Measurements from ENCODE around the gene PRKCE.
"Not testable (repeated sequence)": the region's sequence is repeated elsewhere in the genome, so short reads cannot be mapped to it uniquely, and the experiment has no call there.

The PRKCE gene

GRCh38 chr2:45908316-45909170, 257.1 kb downstream of the PRKCE start:
- DNase-seq (ENCODE audit: low read depth, low spot score): no peak

DNA sequence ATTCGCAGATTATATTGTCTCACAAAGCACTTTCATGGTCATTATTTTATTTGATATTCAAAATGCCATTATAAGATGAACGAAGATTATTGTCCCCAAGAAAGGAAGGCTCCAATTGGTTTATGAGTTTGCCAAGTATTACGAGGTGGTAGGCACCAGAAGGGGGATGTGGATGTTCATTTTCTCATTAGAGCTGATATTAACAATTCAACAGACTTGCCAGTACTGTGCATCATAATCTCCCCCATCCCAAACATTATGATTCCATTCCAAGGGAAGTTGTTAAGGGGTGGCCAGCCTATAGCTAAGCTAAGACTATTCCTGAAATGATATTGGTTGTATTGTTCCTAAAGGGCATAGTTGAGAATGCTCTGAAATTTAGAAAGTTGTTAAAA, 257.7 kb downstream of the PRKCE start:
- no peak for DNase-seq (ENCODE audit: low read depth, low spot score)

- DNase-seq (ENCODE audit: low read depth, low spot score): no peak
Measured at GRCh38 chr2:45909677-45910191, 258.3 kb downstream of the PRKCE start.

- DNase-seq (ENCODE audit: low read depth, low spot score): no peak
Measured at GRCh38 chr2:45910473-45911060, 259.1 kb downstream of the PRKCE start.

GRCh38 chr2:45911538-45911937, 260.1 kb downstream of the PRKCE start:
- no peak for DNase-seq (ENCODE audit: low read depth, low spot score)

DNA sequence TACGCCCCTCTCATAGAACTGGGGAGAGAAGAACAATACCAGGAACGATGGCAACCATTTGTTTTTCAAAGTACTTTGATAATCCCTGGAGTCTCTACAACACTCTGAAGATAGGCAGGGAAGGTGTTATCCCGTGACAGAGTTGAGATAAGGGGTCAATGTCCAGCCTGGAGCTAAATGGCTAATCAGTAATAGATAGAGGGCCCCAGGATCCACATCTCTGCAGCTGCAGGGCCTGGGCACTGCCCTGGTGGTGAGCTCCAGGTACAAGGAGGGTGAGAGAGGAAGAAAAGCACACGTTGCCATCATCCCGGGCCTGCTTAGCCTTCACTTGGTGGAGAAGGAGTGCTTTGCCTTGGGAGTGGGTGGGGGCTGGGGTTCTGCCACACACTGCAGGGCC, 260.6 kb downstream of the PRKCE start:
- no peak for DNase-seq (ENCODE audit: low read depth, low spot score)

- DNase-seq (ENCODE audit: low read depth, low spot score): no peak
Measured at GRCh38 chr2:45913539-45913938, 262.1 kb downstream of the PRKCE start.

DNA sequence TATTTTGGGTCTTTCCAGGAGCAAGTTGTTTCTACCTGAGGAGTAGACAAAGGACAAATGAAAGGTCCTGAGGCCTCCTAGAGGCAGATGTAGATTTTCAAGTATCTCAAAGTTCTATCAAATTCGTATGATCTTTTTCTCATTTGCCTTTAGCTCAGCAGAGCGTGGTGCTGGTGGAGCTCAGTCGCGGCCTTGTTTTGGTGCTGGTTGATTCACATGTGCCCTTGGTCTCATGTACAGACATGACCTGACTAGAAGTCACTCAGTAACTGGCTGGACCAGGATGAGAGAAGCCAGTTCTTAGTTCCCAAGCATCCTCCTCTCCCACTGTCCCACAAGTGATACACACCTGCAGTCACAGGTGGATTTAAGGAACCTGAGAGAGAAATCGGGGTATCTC, 264.0 kb downstream of the PRKCE start:
- DNase-seq (ENCODE audit: low read depth, low spot score): no peak

GRCh38 chr2:45917561-45918176, 266.2 kb downstream of the PRKCE start:
- not testable (repeated sequence) for DNase-seq (ENCODE audit: low read depth, low spot score)

- no peak for DNase-seq (ENCODE audit: low read depth, low spot score)
Measured at GRCh38 chr2:45918463-45919159, 267.1 kb downstream of the PRKCE start.

DNA sequence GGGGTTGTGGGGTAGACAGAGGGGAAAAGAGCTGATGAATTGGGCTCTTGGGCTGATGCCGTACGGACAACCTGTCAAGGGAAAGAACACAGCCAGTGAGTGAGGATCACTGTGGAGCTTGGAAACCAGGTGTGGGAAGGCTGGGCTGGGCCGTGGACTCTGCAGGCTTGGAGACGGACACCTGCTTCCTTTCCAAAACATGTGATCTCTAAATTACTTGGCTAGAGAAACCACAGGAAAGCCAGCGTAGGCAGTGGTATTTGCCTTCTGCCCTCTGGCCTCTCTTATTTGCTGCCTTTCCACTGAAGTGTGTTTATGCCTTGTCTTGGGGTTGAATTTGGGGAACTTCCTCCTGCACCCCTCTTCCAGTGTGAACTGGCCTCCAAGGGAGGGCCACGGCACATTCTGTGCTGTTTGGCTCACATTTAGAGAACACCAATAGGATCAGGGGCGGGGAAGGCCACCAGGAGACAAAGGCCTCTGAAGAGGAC, 267.7 kb downstream of the PRKCE start:
- DNase-seq (ENCODE audit: low read depth, low spot score): no peak

- DNase-seq (ENCODE audit: low read depth, low spot score): no peak
Measured at GRCh38 chr2:45919711-45920111, 268.2 kb downstream of the PRKCE start.

GRCh38 chr2:45921921-45922320, 270.4 kb downstream of the PRKCE start:
- DNase-seq (ENCODE audit: low read depth, low spot score): no peak

DNA sequence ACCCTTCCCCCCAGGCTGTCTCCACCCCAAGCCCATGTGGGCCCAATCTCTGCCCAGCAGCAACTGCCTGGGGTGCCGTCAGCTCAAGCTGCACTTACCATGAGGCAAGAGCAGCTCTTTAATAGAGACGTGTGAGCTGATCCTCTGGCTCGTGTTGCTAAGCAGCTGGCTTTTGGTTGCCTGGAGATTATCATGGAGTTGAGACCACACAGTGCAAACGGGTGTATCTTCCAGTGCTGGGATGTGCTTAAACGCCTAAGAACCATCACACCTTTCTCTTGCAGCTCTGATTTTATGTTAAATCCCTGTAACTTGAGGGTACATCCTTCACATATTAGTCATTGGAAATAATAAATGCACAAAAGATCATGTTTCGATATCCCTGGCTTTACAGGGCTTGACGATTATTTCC, 271.1 kb downstream of the PRKCE start:
- peak; percentile 45 for DNase-seq (ENCODE audit: low read depth, low spot score)

DNA sequence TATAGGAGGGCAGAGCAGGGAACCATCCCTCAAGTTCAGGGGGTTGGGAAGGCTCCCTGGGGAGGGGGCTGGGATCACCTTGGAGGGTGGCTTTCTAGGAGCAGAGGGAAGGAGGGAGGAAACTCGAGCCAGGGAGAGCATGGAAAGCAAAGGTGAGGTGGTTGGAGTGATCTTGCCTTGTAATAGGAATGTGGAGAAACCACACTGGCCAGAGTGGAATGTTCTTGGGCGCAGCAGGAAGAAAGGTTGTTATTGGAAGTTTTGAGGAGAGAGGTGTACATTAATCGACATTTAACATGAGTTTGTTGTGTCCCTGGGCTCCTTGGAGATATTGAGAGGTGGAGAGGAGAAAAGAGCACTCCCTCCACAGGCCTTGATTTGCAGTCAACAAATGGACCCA, 272.2 kb downstream of the PRKCE start:
- no peak for DNase-seq (ENCODE audit: low read depth, low spot score)

DNA sequence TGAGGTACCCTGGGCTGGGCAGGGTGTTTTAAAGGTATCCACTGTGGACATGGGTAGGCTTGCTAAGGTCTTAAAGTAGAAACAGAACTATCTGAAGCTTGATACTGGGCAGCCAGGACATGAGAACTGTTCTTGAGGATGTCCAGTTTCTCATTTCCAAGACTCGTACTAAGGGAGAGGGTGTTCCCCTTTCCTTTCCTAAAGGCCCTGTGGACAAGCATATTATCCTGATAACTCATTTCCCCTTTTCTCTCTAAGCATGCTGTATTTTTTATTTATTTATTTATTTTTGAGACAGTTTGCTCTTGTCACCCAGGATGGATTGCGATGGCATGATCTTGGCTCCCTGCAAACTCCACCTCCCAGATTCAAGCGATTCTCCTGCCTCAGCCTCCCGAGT, 273.6 kb downstream of the PRKCE start:
- DNase-seq (ENCODE audit: low read depth, low spot score): no peak

GRCh38 chr2:45925636-45926366, 274.3 kb downstream of the PRKCE start:
- DNase-seq (ENCODE audit: low read depth, low spot score): no peak

DNA sequence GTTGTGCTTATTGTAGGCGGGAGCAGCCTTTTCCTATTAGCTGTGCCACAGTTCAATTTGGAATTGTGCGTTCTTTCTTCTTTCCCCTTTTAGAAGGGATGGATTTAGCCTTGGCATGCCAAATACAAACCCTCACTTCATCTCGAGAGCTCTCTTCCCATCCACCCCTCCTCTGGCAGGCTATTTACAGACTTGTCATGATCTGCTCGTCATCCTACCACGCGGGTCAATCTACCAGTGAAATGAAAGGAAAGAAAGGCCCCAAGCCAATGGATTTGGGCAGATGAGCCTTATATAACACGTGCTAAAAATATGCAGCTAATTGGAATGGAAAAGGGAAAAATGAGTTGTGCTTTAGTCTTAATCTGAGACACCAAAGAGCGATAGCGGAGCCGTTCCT, 277.5 kb downstream of the PRKCE start:
- no peak for DNase-seq (ENCODE audit: low read depth, low spot score)

DNA sequence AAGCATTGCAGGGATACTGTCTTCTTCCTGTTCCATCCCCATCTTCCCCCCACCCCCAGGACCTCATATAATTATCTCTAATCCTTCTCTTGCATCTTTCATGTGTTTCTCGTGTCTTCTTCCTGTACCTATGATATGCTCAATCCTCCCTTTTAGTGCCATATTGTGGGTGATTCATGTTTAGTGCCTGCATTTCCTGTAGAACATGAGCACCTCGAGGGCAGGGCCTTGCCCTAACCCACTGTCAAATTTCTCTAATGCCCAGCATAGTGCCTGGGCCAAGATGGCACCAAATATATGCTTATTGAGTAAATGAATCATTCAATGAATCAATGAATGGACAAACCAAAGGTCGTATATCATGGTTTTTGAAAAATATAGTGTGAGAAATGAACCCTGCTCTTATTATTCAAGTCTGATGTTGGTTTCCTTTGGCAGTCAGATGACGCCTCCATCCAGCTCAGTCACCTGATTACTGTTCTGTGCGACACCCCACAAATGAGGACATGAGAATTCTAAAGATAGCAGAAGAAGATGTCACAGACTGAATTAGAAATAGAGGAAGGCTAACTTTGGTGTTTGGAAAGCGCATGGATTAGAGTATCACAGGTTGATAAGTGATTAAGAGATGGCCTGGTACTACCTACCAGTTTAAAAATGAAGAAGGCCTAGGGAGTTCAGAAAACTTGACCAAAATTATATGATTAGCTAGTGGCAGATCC, 278.4 kb downstream of the PRKCE start:
- DNase-seq (ENCODE audit: low read depth, low spot score): no peak

DNA sequence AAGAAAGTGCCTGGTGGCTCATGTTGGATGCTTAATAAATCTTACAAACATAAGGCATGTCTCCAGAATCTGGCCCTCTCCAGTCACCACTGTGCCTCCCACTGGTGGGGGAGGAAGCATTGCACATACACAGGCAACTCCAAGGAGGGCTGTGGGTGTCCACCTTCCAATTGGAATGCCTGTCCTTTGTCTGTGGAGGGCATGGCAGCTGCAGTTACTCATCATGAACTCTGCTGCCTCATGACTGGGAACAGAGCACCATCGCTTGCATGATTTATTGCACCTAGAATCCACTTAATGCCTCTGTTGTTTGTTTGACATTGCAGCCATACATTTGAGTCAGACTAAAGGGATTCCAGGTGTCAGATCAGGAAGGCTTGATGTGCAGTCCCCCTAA, 278.9 kb downstream of the PRKCE start:
- DNase-seq (ENCODE audit: low read depth, low spot score): peak; percentile 72
